Measurements from ENCODE around the gene CLDN20. TPM values are rescaled to one million over a fixed set of nuclear protein-coding genes. Genes with fewer than 3 reads are reported as not detected.

Gene CLDN20
- total RNA-seq, 2 experiments from 2014 or later, result not detected

DNA sequence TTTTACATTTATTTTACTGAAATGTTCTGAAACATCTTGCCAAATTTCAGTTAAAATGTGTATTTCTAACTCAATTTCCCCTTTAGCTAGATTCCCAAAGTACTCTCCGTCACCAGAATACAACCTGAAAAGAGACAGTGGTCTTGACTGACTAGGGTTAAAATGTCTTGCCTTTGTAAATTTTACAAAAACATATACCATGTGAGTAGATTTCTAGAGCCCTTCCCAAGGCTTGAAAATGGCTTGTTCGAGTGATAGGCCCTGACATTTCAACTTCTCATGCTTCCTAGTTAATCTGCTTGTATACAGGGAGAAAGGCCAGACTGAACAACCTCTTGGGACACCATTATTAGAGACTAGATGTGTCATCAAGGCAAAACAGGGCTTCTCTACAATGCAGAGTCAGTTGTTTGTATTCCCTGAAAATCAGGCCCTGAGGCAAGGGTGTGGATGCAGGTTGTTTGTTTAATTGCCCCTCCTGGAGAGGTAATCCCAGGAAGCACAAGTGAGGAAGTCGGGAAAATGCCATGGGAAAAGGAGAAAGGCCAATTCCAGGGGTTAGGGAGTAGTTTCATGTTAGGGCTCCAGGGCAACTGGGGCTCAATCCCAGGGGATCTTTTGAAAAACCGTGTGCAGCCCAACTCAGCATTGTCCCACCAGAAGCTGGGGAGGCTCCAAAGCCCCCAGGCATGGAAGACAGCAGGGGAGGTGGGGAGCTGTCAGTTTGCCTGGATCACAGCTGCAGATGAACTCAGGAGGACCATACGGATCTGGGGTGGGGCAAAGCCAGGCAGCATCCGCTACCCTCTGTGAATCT lies 62.1 kb downstream of the CLDN20 start:
- ChIA-PET POLR2A (no interaction called here), CTCF (interaction anchor here (1.1 to 1.9 kb wide), 2 partner anchors 14 to 149 kb away, joined by 3 to 4 read pairs; no protein-coding TSS in a partner anchor)
- Mint-ChIP-seq H3K27me3 (no peaks in the 10 kb centered on the region), H3K9me3 (no peaks in the 10 kb centered on the region), H3K4me3 (no peak overlapping the region), H3K27ac (no peak overlapping the region), H3K4me1 (peaks cover 3% of the 10 kb centered on the region), H3K36me3 (ENCODE audit: low read depth) (no peaks in the 10 kb centered on the region)
- DNase-seq, result no peak

Other genes starting within 250 kb of the CLDN20 start
- 10 to 100 TPM; 24.6 to 28.1 TPM for gene TFB1M, start 50.5 kb downstream of the CLDN20 start, total RNA-seq
- not detected for gene NOX3, start 191.8 kb downstream of the CLDN20 start, total RNA-seq

All from activated CD4-positive, alpha-beta memory T cell treated with anti-CD3 and anti-CD28 coated beads, Interleukin-2, amount 10 ng/mL, durations not matched to agents 7 days and 5 days (primary cell).